Non-pigmented ciliary epithelial cell (primary cell): ENCODE results near the gene GLRX.

ENCODE experiments used
- DNase-seq: peaks from one replicate; pipeline ENCODE4 v3.0.0-alpha.2; 2010; ENCODE audit warnings: low read depth

GLRX gene

DNA sequence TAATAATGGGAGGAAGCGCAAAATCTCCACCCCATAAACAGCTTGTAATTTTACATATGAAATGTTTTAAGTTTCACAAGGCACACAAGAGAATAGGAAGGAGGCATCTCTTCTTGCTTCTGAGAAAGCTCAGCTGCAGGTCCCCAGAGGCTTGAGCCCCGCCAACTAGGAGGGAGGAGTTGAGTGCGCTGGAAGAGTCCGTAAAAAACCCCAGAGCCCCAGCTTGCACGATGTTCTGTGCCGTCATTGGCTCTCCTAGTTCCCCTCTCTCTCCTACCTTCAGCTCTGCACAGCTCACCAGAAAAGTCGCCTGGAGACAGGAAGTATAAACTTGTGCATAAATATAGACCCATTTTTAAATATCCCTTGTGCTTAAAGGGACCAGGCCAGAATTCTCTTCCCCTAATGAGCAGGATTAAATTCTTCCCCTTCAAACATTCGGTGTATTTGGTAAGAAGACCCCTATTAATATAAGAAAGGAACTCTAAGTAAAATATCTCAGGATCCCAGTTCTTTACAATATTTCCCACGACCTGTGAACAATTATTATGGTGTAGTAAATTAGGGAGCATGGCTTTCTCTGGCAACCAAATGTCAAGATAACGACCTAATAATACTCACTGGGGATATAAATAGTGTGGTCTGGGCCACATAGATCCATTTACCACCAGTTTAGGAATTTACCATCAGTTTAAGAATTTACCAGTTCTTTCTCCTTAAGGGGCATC lies 13.7 kb downstream of the GLRX start:
- DNase-seq: no peak

DNA sequence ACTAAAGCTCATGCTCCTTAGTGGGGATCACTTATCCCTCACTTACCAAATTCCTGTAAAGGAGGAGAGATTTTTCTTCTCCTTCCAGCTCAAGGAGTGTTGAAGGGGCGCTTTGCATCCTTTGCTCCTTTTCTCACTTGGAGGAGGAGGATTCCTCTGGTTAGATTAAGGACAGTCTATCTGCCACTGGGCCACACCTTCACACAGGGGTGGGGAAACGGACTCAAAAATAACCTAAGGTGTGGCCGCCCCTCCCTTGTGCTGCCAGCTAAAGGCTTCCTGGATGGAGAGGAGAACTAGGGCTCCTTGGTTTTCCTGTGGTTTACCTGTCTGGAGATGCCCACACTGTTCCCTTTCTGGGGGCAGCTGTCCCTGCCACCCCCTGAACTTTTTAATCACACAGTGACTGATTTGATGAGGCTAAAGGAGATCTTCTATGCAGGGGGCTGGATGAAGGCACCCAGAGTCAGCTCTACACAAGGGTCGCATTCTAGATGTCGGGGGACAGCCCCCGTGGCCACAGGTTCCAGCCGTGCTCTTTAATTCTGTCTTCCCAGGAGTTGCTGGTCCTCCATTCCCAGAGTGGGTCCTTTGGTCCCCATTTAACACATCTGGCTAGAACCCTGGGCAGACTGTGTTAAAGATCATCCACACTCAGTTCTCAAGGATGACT lies 14.4 kb downstream of the GLRX start:
- no peak for DNase-seq

DNA sequence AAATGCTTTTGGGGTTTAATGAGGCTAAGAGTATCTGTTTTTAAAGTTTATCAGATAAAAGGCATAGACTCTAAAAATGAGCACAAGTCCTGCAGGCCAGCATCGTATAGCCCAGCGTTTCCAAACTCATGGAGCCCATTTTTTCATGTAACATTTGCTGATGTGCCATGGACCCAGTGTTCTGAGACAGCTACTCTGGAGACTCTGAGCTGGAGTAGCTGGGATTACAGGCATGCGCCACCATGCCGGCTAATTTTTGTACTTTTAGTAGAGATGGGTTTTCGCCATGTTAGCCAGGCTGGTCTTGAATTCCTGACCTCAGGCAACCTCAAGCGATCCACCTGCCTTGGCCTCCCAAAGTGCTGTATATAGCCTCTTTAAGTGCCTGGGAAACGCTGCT lies 15.8 kb downstream of the GLRX start:
- DNase-seq: no peak

DNA sequence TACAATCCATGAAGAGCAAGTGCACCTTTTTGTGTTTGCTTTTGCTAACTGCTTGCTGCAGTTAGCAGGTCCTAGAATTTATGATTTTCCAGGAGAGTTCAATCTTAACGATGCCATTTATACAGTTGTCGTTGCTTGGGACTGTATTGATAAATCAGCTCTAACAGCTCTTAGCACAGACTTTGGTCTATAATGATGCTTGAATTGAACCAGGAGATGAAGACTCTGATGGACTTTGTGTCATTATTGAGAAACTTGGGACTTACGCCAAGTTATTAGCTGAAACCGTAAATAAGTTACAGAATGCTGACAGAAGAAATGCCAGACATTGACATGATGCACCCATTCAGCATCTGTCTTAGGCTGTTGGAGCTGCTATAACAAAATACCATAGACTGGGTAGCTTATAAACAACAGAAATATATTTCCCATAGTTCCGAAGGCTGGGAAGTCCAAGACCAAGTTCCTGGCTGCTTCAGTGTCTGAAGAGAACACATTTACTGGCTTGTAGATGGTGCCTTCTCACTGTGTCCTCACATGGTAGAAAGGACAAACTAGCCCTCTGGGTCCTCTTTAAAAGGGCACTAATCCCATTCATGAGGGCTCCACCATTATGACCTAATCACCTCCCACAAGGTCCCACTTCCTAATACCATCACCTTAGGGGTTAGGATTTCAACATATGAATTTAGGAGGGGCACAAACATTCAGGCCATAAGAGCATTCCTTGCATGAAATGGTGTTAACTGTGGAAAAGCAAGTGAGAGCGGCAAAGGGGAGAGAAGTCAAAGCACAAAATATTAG lies 17.6 kb downstream of the GLRX start:
- DNase-seq: no peak

DNA sequence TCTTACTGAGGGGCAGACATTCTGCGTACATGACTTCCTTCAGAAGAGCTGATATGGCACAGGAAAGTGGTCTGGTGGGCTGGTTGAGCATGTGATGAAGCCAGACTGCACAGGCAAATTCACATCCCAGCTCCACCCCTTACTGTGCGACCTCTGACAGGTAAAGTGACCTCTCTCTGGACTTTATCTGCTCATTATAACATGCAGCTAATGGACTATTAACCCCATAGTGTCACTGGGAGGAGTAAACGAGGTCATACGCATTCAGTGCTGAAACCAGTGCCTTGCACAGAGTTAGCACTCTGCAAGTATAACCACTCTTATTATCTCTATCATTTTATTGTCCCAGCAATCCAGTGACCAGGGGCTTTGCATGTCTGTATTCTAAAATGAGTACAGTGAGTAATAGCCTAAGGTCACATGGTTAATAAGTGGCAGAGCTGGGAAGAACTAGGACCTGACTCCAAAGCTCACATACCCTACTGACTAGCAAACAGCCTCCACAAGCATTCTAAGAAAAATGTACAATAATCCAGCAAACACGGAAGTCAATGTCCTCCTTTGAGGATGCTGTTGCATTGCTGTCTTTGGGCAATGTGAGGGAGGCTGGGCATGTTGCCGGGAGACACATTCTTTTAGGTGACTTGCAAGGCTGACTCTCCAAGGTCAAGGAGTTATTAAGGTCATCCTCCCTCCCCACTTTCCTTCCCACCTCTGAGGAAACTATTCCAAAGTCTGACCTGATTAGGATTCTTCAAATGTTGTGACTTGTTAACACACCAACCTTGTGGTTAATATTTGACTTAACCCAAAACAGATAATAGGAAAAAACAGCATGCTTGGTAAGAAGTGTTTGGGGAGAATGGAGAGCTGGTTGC lies 19.0 kb downstream of the GLRX start:
- DNase-seq: no peak

DNA sequence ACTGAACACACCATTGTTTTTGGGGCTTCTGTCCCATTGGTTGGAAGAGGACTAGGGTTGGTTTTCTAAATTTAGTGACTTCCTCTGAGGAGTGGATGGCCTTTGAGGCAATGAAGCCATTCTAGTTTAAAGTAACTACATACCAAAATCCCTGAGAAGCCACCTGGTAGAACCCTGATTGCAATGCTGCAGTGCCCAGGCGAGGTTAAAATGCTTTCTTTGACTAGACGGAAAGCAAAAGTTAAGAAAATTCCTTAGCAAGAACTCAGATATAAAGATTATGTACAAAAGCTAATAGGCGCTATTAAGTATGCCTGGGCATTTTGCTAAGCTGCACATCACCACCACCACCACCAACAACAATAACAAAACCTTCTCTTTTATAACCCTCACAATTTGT lies 20.6 kb downstream of the GLRX start:
- DNase-seq: no peak

DNA sequence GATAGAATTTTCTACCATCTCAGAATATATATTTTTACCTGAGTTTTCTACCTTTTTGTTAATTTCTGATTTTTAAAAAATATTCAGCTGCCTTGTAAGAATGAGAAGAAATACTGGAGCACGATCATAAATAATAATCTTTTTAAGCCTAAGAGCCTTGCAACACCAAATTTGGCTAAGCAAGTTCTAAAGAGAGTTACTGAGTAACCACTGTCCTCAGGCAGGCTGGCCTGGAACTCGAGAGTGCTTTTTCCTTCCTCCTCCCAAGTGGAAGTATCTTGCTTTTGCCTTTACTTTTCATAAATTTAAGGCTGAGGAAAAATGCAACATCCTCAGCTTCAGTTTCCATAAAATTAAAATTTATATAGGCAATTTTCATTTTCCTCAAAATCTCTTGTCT lies 21.0 kb downstream of the GLRX start:
- no peak for DNase-seq

DNA sequence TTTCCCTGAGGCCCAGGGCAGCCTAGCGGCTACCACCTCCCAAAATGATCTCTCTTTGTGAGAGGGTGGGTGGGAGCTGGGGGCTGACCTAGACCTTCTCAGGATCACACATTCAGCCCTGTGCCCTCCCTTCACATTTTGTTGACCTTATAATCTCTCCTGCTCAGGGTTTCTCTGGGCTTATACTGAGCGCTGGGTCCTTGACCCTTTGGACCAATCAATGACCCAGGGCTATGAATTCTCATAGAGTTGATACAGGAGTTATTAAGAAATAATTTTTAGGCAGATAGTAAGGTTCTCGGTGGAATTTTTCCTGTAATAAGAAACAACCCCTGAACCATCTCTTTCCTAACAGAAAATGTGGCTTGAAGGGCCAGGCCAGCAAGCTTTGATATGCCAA lies 22.0 kb downstream of the GLRX start:
- no peak for DNase-seq

DNA sequence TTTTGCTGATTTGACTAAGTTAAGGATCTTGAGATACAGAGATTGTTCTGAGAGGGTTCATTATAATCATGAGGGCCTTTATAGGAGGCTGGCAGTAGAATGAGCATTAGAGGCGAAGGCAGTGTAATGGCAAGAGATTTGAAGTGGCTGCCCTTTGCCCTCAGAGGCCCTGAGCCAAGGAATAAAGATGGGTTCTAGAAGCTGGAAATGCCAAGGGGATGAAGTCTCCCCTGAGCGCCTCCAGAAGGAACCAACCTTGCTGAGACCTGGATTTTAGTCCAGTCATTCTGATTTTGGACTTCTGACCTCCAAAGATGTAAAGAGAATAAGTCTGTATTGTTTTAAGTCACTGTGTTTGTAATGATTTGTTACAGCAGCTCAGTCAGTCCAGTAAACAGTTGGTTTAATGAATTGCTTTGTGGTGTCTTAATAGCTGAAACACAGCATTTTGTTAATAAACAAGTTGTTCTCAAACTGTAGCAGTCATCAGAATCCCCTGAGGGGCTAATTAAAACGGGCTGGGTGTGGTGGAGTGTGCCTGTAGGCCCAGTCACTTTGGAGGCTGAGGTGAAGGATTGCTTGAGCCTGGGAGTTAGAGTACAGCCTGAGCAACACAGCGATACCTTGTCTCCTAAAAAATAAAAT lies 23.2 kb downstream of the GLRX start:
- DNase-seq: no peak

DNA sequence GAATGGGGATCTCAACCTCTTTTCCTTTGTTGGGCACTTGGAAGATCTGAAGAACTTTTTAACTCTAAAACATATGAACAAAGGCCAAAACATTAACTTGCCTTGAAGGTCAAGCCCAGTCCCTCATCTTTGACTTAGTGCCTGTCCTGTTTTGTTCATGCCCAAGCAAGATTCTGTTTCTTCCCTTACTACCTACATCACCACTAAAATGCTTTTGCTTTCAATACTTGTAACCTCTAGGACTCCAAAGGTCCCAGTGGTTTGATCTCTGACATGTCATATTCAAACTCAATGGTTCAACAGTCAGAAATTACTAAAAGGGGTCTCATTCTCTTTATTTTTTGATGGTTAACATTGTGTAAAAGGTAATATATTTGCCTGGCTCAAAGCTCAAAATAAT lies 24.0 kb downstream of the GLRX start:
- no peak for DNase-seq

DNA sequence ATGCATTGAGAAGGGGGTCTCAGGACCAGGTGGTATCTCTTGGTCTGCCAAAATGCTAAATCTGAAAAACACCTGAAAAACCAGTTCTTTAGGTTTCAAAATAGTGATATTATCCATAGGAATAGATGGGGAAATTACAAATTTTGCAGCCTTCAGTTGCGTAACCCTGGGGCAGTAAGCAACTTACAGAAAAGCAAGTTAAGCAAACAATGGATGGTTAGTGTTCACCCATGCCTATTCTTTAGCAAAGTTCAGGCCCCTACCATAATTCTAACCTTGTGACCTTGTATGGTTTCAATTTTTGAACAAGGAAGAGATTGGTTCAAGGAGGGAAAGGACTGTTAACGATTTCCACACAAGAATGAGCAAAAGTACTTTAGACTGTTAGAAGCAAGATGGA lies 24.5 kb downstream of the GLRX start:
- DNase-seq: no peak

DNA sequence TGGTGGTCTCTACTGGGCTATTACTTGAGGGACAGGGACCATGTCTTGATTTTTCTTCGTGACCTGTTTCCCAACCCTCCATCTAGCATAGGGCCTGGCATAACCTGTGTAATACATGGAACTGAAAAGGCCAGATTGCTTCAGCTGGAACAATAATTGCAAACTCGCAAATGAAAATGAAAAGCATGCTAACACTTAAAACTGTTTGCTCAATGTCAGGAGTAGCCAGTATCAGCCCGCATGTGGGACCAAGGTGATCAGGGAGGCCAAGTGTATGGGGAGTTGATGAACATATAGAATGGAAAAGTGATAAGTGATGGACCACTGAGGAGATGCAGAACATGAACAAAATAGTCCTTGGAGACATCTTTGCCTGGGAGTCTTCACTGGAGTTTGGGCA lies 25.2 kb downstream of the GLRX start:
- DNase-seq: no peak

DNA sequence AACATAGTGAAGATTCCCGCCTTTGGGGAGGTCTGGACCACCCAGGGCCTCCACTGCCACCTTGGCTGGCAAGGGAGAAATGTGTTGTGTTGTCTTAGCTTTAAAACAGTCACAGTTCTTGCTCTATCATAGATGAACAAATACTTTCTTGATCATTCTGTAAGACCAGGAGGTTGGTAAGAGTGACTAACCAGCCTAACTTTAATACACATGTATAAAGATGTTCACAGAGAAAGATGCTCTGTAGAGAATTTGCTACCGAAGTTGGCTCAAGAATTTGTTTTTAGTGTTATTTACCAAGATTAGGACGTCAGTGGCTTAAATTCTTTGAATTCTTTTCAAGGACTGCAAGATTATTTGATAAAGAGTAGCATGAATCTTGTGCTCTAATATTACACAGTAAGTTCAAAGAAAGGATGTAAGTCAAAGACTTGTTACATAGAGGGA lies 28.4 kb downstream of the GLRX start:
- no peak for DNase-seq

DNA sequence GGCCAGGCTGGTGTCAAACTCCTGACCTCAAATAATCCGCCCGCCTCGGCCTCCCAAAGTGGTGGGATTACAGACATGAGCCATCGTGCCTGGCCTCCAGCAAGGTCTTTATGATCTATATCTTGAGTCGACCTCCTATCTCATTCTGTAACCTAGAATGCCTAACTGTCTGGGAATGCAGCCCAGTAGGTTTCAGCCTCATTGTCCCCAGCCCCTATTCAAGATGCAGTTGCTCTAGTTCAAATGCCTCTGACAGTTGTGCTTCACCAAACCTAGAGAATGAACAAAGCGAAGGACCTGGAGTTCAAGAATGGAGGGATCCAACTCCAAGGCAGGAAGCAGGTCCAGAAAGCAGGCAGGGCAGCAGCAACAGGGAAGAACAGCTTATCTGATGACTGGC lies 30.8 kb downstream of the GLRX start:
- DNase-seq: no peak

DNA sequence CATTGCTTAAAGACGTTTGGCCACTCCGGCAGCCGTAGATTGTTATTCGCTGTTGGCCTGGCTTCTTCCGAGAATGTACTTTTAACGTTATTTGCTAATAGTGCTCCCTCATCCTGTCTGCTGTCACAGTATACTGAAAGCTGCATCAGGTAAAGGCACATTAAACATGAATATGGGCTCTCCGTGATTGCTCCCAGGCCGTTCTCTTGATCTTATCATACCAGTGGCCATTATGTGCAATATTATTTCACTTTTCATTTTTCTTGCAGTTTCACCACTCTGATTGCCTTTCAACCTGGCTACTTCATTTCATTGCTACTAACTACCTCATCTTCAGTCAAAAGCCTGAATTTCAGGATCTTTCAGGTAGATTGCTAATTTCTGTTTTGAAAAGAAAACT lies 34.0 kb downstream of the GLRX start:
- no peak for DNase-seq

DNA sequence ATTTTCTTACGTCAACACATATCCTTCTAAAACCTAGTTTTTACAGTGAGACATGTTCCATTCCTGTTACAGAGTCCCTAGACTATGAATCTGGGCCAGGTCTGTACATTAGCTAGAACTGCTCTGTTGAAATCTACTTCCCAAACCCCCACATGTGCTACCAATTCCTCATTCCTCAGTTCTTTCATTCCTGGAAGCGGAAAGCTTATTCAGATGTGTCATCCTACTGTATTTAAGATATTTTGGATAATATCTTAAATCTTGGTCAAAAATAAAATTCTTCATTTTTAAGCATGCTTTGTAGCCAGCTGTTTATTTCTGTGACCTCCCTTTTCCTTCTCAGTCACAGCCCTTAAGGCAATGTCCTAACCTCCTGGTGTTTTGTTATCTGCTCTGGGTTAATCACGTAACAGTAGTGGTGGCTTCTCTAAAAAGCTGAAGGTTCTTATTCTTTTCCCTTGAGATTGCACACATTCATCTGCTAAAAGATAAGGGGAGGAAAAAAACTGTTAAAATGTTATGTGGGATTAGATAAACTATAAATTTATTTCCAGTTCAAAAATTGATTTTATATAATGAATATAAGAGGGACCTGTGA lies 35.6 kb downstream of the GLRX start:
- DNase-seq: no peak

DNA sequence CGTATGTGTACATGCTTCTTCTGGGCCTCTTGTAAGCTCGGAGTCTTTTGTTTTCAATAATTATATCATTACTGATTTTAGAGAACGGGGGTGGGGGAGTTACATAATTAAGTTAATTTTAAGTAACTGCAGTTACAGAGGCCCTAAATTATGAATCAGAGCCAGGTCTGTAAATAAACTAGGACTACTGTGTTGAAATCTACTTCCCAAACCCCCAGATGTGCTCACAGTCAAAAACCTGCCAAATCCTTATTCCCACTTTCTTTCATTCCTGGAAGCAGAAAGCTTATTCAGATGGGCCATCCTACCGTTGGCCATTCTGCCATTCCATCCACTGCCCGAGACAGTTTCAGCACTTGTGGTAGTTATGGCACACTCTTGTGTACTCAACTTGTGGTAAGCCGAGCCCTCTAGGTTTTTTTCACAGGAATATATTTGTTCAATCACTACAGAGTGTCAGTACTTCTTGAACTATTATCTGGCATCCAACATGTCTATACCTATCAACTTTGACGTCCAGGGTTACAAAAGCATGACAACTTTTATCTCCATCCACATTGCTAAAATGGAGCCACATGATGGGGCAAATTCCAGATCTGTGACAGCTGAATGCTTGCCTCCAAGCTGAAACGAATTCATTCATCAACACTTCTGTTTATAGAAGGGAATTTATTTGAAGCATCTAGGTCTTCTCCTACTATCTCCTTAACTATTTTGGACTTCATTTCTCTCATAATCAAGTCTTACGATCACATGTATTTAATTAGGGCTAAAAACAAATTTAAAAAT lies 37.8 kb downstream of the GLRX start:
- DNase-seq: no peak

DNA sequence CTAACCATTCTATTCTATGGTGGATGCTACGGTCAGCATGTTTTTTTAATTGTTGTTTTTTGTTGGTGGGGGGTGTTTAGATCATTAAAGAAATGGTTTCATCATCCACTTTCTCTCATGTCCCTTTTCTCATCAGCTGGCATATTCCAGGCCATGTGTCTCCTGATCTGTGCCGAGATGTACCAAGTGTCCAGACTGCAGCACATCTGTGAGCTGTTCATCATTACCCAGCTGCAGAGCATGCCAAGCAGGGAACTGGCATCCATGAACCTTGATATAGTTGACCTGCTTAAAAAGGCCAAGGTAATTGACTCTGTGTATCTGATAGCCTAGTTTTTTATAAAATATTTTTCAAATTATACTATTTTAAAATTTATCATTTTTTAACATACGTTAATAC lies 38.9 kb downstream of the GLRX start:
- no peak for DNase-seq

DNA sequence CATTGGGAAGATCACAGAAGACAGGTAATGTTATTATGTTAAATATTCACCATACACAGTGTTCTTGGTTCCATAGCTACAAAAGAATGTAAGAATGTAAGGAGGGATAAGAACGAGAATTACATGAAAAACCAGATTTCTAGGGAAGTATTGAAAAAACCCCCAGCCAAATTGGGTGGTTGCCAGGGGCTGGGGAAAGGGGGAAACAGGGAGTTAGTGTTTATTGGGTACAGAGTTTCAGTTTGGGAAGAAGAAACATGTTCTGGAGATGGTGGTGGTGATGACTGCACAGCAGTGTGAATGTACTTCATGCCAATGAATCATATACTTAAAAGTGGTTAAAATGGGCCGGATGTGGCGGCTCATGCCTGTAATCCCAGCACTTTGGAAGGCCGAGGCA lies 40.3 kb downstream of the GLRX start:
- DNase-seq: no peak

DNA sequence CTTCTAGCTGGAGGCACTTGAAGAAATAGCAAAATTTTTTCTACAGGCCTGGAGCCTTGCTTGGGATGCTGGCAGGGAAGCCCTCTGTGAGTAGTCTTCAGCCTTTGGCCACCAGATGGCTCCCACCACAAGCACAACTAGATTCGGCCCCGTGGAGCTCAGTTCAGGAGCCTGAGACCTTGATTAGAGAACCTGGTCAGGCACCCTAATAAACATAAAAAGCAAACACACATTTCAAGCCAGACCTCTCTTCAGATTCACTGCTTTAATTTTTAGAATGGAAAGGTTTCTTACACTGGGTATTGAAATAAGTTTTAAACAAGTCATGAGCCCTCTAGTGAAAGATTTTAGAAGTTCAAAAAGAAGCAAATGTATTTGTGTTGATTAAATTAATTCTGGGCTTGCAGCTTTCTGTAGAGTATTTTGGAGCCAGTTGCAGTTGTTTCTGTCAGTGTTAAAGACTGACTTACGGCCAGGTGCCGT lies 41.4 kb downstream of the GLRX start:
- peak; percentile 56 for DNase-seq
